HepG2 (cell line): ENCODE results near the gene MAP1LC3B. TPM values are rescaled to one million over a fixed set of nuclear protein-coding genes. Genes with fewer than 3 reads are reported as not detected.

ENCODE experiments used
- CBX5 ChIP-seq: sonication (generic); formaldehyde crosslinking; IDR thresholded peaks from 2 replicates; pipeline ENCODE4 v1.4.0; 2020; ENCODE audit warnings: missing genetic modification reagents, borderline replicate concordance
- SRY ChIP-seq: sonication (generic); formaldehyde crosslinking; IDR thresholded peaks from 2 replicates; pipeline ENCODE4 v1.8.0; 2022; ENCODE audit warnings: mild to moderate bottlenecking, missing genetic modification reagents
- TAF1 ChIP-seq: sonication (generic); formaldehyde crosslinking; IDR thresholded peaks from 2 replicates; pipeline ENCODE4 v1.4.0; 2020; ENCODE audit warnings: missing genetic modification reagents
- ZBTB14 ChIP-seq: sonication (generic); formaldehyde crosslinking; IDR thresholded peaks from 2 replicates; pipeline ENCODE4 v1.4.0; 2020; ENCODE audit warnings: missing genetic modification reagents
- ZBTB49 ChIP-seq: sonication (generic); formaldehyde crosslinking; IDR thresholded peaks from 2 replicates; pipeline ENCODE4 v1.4.0; 2020; ENCODE audit warnings: missing genetic modification reagents, borderline replicate concordance
- ZNF407 ChIP-seq: sonication (generic); formaldehyde crosslinking; IDR thresholded peaks from one replicate; pipeline ENCODE4 v1.5.1; 2020; ENCODE audit warnings: mild to moderate bottlenecking, missing genetic modification reagents; ENCODE audit errors: not compliant biosample characterization
- ZNF646 ChIP-seq: sonication (generic); formaldehyde crosslinking; IDR thresholded peaks from 2 replicates; pipeline ENCODE4 v1.9.0; 2021; ENCODE audit warnings: mild to moderate bottlenecking, missing genetic modification reagents
- ZSCAN30 ChIP-seq: sonication (generic); formaldehyde crosslinking; IDR thresholded peaks from 2 replicates; pipeline ENCODE4 v1.5.0; 2020; ENCODE audit warnings: mild to moderate bottlenecking, missing genetic modification reagents
- polyA plus RNA-seq, 8 experiments: library from polyadenylated mRNA; depleted of rRNA in 3 of 8; stranded (reverse) in 7 of 8; unstranded in 1 of 8; fragments of >200 nt; fragmentation: Illumina TruSeq in 4 of 8; extraction: Trizol in 4 of 8; gene quantifications; 2 replicates each; pipeline versions ENCODE4 v1.2.1 to v1.2.3, GENCODE V29; 2011 to 2016; ENCODE audit warnings: low read depth in 4 of 8, missing spikeins in 1 of 8, mixed read lengths in 1 of 8; ENCODE audit not compliant: insufficient read depth in 1 of 8
- total RNA-seq, 5 experiments: library from RNA; depleted of rRNA; stranded (reverse); fragments of >200 nt; fragmentation: Illumina TruSeq; extraction: Trizol; gene quantifications; 2 replicates each; pipeline ENCODE4 v1.2.3, GENCODE V29; 2016; ENCODE audit warnings: low read depth in 1 of 5

MAP1LC3B gene
- total and polyA plus RNA-seq, 2 of the 13 experiments (the other 11 are each of a cell fraction or from before 2014, with no cell fraction given), result 15.7 to 37.4 TPM

GRCh38 chr16:87382023-87382785, 9.9 kb upstream of the MAP1LC3B start (continued):
- no peak for TF ChIP-seq ZNF407 (CRISPR knock-in tag)
- TF ChIP-seq SRY (CRISPR knock-in tag), result no peak
- no peak; the same call in 1 of the 2 replicates for TF ChIP-seq ZBTB14 (CRISPR knock-in tag)
- peak; percentile 81 for TF ChIP-seq TAF1 (CRISPR knock-in tag)
- TF ChIP-seq ZNF646 (CRISPR knock-in tag), result no peak
- no peak; the same call in 1 of the 2 replicates for TF ChIP-seq CBX5 (CRISPR knock-in tag)
- no peak for TF ChIP-seq ZSCAN30 (CRISPR knock-in tag)
- TF ChIP-seq ZBTB49 (CRISPR knock-in tag), result 0 out of 2 replicates have a peak, but pooled peaks have one; percentile 13
